Endothelial cell of umbilical vein (primary cell): ENCODE data around the gene PLEKHJ1. TPM values are rescaled to one million over a fixed set of nuclear protein-coding genes. Genes with fewer than 3 reads are reported as not detected.

ENCODE experiments used
- BruUV-seq: library from RNA; stranded (reverse); fragments of 400-500 nt; replicated peaks from 2 replicates; lab custom pipeline; 2021; lab: Mats Ljungman, UMichigan
- CTCF ChIA-PET: fragments of 300-600, 350-600 bp; sonication (Branson Sonifier 250); formaldehyde crosslinking; loops from one replicate; lab custom pipeline; 2021; ENCODE audit warnings: antibody characterized with exemption, inconsistent platforms; lab: Charles Lee
- POLR2A ChIA-PET: fragments of 300-600, 350-600 bp; sonication (Branson Sonifier 250); formaldehyde crosslinking; loops from one replicate; lab custom pipeline; 2021; ENCODE audit warnings: antibody characterized with exemption, inconsistent platforms; lab: Charles Lee
- DNase-seq: peaks from one replicate; pipeline ENCODE4 v3.0.0-alpha.2; 2011; ENCODE audit warnings: low read depth, low spot score
- FAIRE-seq: peaks from 2 replicates; lab custom pipeline; 2011; peaks lifted over from hg19 to GRCh38; lab: Jason Lieb, UNC
- H2AFZ ChIP-seq: 2 replicates; pipeline ENCODE4 v1.6.0; 2012; ENCODE audit warnings: low read depth, low read length, control low read depth, inconsistent platforms
- H3K27ac ChIP-seq: 2 replicates; pipeline ENCODE4 v1.5.1; 2011; ENCODE audit warnings: low read depth, mild to moderate bottlenecking, control low read depth, low read length, moderate library complexity; ENCODE audit not compliant: insufficient read depth
- H3K27me3 ChIP-seq, 2 experiments: 2 replicates each; pipeline versions ENCODE4 v1.6.0 to v1.6.1; 2011; ENCODE audit warnings: low read length in 2 of 2, mixed read lengths in 1 of 2; ENCODE audit not compliant: control insufficient read depth in 2 of 2, insufficient read depth in 2 of 2
- H3K36me3 ChIP-seq, 2 experiments: 2 replicates in 1 of 2; 3 replicates in 1 of 2; pipeline ENCODE4 v1.5.1; 2011; ENCODE audit warnings: low read length in 2 of 2, mild to moderate bottlenecking in 1 of 2, moderate library complexity in 1 of 2; ENCODE audit not compliant: control insufficient read depth in 2 of 2, insufficient read depth in 2 of 2; ENCODE audit errors: extremely low read depth in 1 of 2
- H3K4me1 ChIP-seq: 3 replicates; pipeline ENCODE4 v1.5.1; 2011; ENCODE audit warnings: mild to moderate bottlenecking, low read length; ENCODE audit not compliant: control insufficient read depth, insufficient read depth; ENCODE audit errors: extremely low read depth
- H3K4me2 ChIP-seq: 2 replicates; pipeline ENCODE4 v1.6.1; 2011; ENCODE audit warnings: low read length, control low read depth, mixed read lengths; ENCODE audit not compliant: insufficient read depth
- H3K4me3 ChIP-seq, 3 experiments: fragments of 200-600 bp in 1 of 3; sonication (generic), shearing (Covaris generic) in 1 of 3; replicated peaks in 1 of 3; 2 replicates each; pipeline ENCODE4 v1.5.1; 2011 to 2016; ENCODE audit warnings: control low read depth in 3 of 3, low read length in 3 of 3, mild to moderate bottlenecking in 2 of 3, inconsistent platforms in 1 of 3, low read depth in 1 of 3, moderate library complexity in 1 of 3; ENCODE audit not compliant: insufficient read depth in 1 of 3
- H3K79me2 ChIP-seq: 2 replicates; pipeline ENCODE4 v1.6.0; 2012; ENCODE audit warnings: low read length, inconsistent platforms; ENCODE audit not compliant: control insufficient read depth, insufficient read depth
- H3K9ac ChIP-seq: replicated peaks from 2 replicates; pipeline ENCODE3; 2011; ENCODE audit warnings: low read length, control low read depth; ENCODE audit not compliant: insufficient read depth; ENCODE audit errors: extremely low read depth
- H3K9me1 ChIP-seq: replicated peaks from 3 replicates; pipeline ENCODE4 v1.6.0; 2011; ENCODE audit warnings: mild to moderate bottlenecking, low read length; ENCODE audit not compliant: control insufficient read depth, insufficient read depth; ENCODE audit errors: extremely low read depth
- H3K9me3 ChIP-seq: replicated peaks from 2 replicates; pipeline ENCODE4 v1.5.1; 2012; ENCODE audit warnings: low read length, inconsistent platforms; ENCODE audit not compliant: control insufficient read depth, insufficient read depth
- H4K20me1 ChIP-seq: replicated peaks from 2 replicates; pipeline ENCODE3; 2011; ENCODE audit warnings: mild to moderate bottlenecking, low read length; ENCODE audit not compliant: control insufficient read depth, insufficient read depth; ENCODE audit errors: extremely low read depth
- EZH2 ChIP-seq: IDR thresholded peaks from 2 replicates; pipeline ENCODE4 v1.6.1; 2012; ENCODE audit warnings: borderline replicate concordance, low read depth, mild to moderate bottlenecking, moderate library complexity, low read length, inconsistent platforms; ENCODE audit not compliant: severe bottlenecking
- FOS ChIP-seq: IDR thresholded peaks from 2 replicates; pipeline ENCODE4 v1.6.1; 2011; ENCODE audit warnings: mild to moderate bottlenecking, low read length, moderate library complexity, borderline replicate concordance; ENCODE audit not compliant: insufficient read depth
- GATA2 ChIP-seq: IDR thresholded peaks from 2 replicates; pipeline ENCODE4 v1.7.0; 2011; ENCODE audit warnings: low read depth, mild to moderate bottlenecking, moderate library complexity, mixed read lengths, low read length; ENCODE audit not compliant: insufficient read length, insufficient read depth
- JUN ChIP-seq: IDR thresholded peaks from 2 replicates; pipeline ENCODE4 v1.6.1; 2011; ENCODE audit warnings: borderline replicate concordance, low read depth; ENCODE audit not compliant: insufficient read length, insufficient read depth
- MAX ChIP-seq: IDR thresholded peaks from 2 replicates; pipeline ENCODE4 v1.6.1; 2011; ENCODE audit not compliant: insufficient read depth, insufficient read length
- MYC ChIP-seq: IDR thresholded peaks from one replicate; pipeline ENCODE4 v1.6.1; 2011; ENCODE audit warnings: mild to moderate bottlenecking, low read depth, low read length
- POLR2A ChIP-seq: IDR thresholded peaks from 2 replicates; pipeline ENCODE4 v1.6.1; 2012; ENCODE audit warnings: low read depth, mild to moderate bottlenecking, control low read depth, low read length
- POLR2AphosphoS5 ChIP-seq: IDR thresholded peaks from 2 replicates; pipeline ENCODE4 v1.6.1; 2012; ENCODE audit warnings: low read depth, mild to moderate bottlenecking, control low read depth, low read length, moderate library complexity; ENCODE audit not compliant: insufficient read depth
- dilution Hi-C: fragments of 300-500 bp; cut with MboI; formaldehyde crosslinking; loops from one replicate; pipeline ENCODE4 v1.15.0; 2019; ENCODE audit warnings: low sequenced_read_pairs; ENCODE audit not compliant: extremely low pct_ligation_motif_present
- intact Hi-C: fragments of 100-400 bp; cut with micrococcal nuclease; formaldehyde crosslinking; loops from one replicate; pipeline ENCODE4 v1.10.0; 2022
- polyA plus RNA-seq, 4 experiments: library from polyadenylated mRNA; depleted of rRNA in 3 of 4; stranded (reverse) in 3 of 4; unstranded in 1 of 4; fragments of >200 nt; gene quantifications; 2 replicates each; pipeline versions ENCODE4 v1.2.1 to v1.2.3, GENCODE V29; 2011 to 2012; ENCODE audit warnings: missing spikeins in 1 of 4
- total RNA-seq: library from RNA; stranded (reverse); gene quantifications from 2 replicates; pipeline ENCODE4 v1.2.3, GENCODE V29; 2021
- TF ChIP-seq, protein P1 (sequence below), 2 donors: IDR thresholded peaks; 1 replicate in 1 of 2; 2 replicates in 1 of 2; pipeline ENCODE4 v1.5.1; 2011; ENCODE audit warnings: low read length in 2 of 2, mild to moderate bottlenecking in 2 of 2, moderate library complexity in 2 of 2, control low read depth in 1 of 2, inconsistent platforms in 1 of 2, low read depth in 1 of 2; ENCODE audit not compliant: insufficient read depth in 1 of 2; ENCODE audit errors: extremely low read depth in 1 of 2

Gene PLEKHJ1
- total and polyA plus RNA-seq, 2 donors (not counting 3 experiments of a cell fraction or from before 2014, with no cell fraction given) = 82.4 to 115 TPM

DNA sequence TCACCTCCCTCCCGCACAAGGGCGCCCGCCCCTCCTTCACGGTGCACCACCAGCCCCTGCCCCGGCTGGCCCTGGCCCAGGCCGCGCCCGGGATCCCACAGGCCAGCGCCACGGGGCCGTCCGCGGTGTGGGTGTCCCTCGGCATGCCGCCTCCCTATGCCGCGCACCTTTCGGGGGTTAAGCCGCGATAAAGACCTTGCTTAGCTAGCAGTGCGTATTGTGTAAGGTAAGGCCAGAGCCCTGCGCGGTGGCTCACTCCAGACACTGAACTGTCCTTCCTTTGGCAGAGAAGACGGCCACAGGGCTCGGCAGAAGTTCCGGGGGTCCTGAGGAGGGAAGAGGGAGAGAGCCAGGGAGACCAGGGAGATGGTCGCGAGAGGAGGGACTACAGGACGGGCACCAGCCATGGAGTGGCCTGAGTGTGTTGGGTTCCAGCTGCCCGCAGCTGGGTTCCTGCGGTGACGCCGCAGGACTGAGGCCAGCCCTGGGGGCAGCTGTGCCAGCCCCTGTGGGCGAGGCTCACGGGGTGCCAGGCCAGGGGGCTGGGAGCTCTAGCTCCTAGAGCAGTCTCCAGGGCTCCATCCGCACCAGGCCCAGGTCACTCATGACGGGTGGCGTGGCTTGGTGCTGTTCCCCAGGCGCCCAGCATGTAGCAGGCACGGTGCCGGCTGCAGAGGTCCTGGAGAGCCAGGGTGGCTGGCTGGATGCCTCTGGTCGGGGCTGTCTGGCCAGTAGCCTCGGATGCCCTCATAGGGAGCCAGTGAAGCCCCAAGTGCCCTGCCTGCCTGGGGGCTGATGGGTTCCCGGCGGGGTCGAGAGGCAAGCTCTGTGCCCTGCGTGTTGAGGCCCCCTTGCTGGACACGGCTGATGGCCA, 7.7 kb downstream of the PLEKHJ1 start:
- POLR2A ChIA-PET = no interaction called here
- intact Hi-C loops = no loop called here
- CTCF ChIA-PET = no interaction called here

More for the DNA sequence above, 7.7 kb downstream of the PLEKHJ1 start:
- H3K4me2 ChIP-seq = no peak overlapping the region
- peaks cover 2 to 36% of the 10 kb centered on the region in 2 experiments for H3K36me3 ChIP-seq
- H3K9ac ChIP-seq = no peak overlapping the region
- no peaks in the 10 kb centered on the region for H4K20me1 ChIP-seq
- dilution Hi-C loops = no loop called here
- no peak overlapping the region for H3K4me3 ChIP-seq
- BruUV-seq = no TSS peak
- no peaks in the 10 kb centered on the region for H3K9me1 ChIP-seq
- TF ChIP-seq, protein P1, sequence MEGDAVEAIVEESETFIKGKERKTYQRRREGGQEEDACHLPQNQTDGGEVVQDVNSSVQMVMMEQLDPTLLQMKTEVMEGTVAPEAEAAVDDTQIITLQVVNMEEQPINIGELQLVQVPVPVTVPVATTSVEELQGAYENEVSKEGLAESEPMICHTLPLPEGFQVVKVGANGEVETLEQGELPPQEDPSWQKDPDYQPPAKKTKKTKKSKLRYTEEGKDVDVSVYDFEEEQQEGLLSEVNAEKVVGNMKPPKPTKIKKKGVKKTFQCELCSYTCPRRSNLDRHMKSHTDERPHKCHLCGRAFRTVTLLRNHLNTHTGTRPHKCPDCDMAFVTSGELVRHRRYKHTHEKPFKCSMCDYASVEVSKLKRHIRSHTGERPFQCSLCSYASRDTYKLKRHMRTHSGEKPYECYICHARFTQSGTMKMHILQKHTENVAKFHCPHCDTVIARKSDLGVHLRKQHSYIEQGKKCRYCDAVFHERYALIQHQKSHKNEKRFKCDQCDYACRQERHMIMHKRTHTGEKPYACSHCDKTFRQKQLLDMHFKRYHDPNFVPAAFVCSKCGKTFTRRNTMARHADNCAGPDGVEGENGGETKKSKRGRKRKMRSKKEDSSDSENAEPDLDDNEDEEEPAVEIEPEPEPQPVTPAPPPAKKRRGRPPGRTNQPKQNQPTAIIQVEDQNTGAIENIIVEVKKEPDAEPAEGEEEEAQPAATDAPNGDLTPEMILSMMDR (IDR thresholded peaks at IDR 0.05; ENCODE audit: extremely low read depth in 1 of 2, insufficient read depth in 1 of 2, low read depth in 1 of 2, low read length in 2 of 2) = no peak
- TF ChIP-seq GATA2 = no peak
- no peak for TF ChIP-seq JUN
- TF ChIP-seq POLR2A = no peak
- no peak for TF ChIP-seq MAX
- no peak for TF ChIP-seq FOS
- TF ChIP-seq EZH2 = no peak
- TF ChIP-seq MYC = no peak
- no peak for TF ChIP-seq POLR2AphosphoS5
- DNase-seq (no peak), FAIRE-seq (no peak)
- H3K4me1 ChIP-seq = no peaks in the 10 kb centered on the region
- no peaks in the 10 kb centered on the region for H3K9me3 ChIP-seq
- H2AFZ ChIP-seq = no peak overlapping the region
- peaks cover 5% of the 10 kb centered on the region for H3K79me2 ChIP-seq
- no peaks in the 10 kb centered on the region for H3K27me3 ChIP-seq
- H3K27ac ChIP-seq = no peak overlapping the region
